Measurements from ENCODE around the gene SLC66A1.

Gene SLC66A1

DNA sequence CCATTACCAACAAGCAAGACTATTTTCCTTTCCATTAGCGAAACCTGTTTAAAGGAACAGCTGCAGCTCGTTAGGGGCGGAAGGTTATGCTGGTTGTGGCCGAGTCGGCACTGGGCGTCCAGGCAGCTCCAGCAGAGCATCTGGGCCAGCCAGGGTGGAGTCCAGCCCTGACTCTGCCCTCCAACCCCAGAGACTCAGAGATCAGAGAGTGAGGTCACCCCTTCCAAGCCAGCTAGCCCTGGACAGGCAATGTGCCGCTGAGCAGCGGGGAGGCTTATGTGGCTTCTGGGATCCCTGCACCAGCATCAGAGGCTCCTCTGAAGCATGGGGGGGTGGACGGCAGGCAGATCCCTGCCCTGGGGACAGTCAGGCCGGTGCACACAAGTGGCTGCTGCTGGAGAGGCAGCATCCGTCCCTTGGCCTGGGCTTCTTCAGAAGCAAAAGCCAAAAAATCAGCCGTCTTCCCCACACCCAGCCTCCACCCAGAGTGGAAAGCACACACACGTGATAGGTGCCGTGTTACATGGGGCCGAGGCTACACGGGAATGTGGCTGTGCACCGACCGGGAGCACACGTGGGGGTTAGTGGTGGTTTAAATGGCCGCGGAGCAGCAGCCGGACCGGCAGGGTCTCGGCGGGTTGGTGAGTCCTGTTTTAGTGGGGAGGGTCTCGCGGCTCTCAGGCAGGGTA lies 30.1 kb downstream of the SLC66A1 start:
- TF ChIP-seq, protein P1, sequence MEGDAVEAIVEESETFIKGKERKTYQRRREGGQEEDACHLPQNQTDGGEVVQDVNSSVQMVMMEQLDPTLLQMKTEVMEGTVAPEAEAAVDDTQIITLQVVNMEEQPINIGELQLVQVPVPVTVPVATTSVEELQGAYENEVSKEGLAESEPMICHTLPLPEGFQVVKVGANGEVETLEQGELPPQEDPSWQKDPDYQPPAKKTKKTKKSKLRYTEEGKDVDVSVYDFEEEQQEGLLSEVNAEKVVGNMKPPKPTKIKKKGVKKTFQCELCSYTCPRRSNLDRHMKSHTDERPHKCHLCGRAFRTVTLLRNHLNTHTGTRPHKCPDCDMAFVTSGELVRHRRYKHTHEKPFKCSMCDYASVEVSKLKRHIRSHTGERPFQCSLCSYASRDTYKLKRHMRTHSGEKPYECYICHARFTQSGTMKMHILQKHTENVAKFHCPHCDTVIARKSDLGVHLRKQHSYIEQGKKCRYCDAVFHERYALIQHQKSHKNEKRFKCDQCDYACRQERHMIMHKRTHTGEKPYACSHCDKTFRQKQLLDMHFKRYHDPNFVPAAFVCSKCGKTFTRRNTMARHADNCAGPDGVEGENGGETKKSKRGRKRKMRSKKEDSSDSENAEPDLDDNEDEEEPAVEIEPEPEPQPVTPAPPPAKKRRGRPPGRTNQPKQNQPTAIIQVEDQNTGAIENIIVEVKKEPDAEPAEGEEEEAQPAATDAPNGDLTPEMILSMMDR (conservative IDR thresholded peaks at IDR 0.05; ENCODE audit: low read depth, low read length), result no peak
- no peak overlapping the region for H3K4me2 ChIP-seq
- no peaks in the 10 kb centered on the region for H3K36me3 ChIP-seq (ENCODE audit: insufficient read depth)
- H3K4me1 ChIP-seq (ENCODE audit: low read depth, poor library complexity, severe bottlenecking), result no peaks in the 10 kb centered on the region
- H2AFZ ChIP-seq (ENCODE audit: low read depth), result no peak overlapping the region
- H3K79me2 ChIP-seq (ENCODE audit: insufficient read depth, low read depth), result no peaks in the 10 kb centered on the region
- no peaks in the 10 kb centered on the region for H3K27me3 ChIP-seq (ENCODE audit: insufficient read depth, low read depth)
- H3K27ac ChIP-seq, result no peak overlapping the region
- H3K9ac ChIP-seq, result no peak overlapping the region
- H4K20me1 ChIP-seq (ENCODE audit: insufficient read depth), result no peaks in the 10 kb centered on the region
- no peak overlapping the region for H3K4me3 ChIP-seq (IDR thresholded peaks at IDR 0.05; ENCODE audit: insufficient read depth, low read depth, low read length)

DNA sequence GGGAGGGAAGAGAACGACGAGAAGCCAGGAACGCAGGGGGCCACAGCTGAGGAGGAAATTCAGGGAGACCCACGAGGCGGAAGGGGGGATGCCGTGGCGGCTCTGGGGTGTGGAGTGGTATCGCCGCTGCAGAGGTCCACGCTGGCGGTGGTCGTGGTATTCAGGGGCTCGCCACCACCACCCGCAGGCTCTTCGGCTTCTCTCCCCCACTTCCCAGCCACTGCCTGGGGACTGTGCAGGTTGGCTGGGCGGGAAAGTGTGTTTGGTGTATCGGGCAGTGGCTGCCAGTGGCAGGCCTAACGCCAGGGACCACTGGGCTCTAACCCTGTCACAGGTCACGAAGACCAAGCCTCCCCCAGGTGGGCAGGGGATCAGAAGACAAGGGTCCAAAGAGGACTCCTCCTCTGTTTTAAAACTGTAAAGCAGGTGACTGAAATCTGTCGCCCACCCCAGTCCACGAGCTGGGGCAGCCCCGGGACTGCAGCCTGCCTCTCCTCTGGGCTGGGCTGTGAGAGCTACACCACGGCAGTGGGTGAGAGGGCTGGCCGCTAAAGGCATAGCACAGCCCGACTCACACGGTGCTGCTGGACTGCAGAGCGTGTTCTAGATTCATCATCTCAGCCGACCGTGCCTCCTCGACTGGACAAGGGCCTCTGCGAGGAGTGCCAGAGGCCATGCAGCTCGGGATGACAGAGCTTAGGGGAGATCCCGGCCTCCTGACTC lies 30.9 kb downstream of the SLC66A1 start:
- no peak overlapping the region for H3K9ac ChIP-seq
- no peak overlapping the region for H3K4me3 ChIP-seq (IDR thresholded peaks at IDR 0.05; ENCODE audit: insufficient read depth, low read depth, low read length)
- H3K4me1 ChIP-seq (ENCODE audit: low read depth, poor library complexity, severe bottlenecking), result peaks cover 2% of the 10 kb centered on the region
- no peak overlapping the region for H3K27ac ChIP-seq
- no peaks in the 10 kb centered on the region for H3K27me3 ChIP-seq (ENCODE audit: insufficient read depth, low read depth)
- TF ChIP-seq, protein P1 (conservative IDR thresholded peaks at IDR 0.05; ENCODE audit: low read depth, low read length), result no peak
- H3K36me3 ChIP-seq (ENCODE audit: insufficient read depth), result no peaks in the 10 kb centered on the region
- no peaks in the 10 kb centered on the region for H3K79me2 ChIP-seq (ENCODE audit: insufficient read depth, low read depth)
- no peaks in the 10 kb centered on the region for H4K20me1 ChIP-seq (ENCODE audit: insufficient read depth)
- no peak overlapping the region for H3K4me2 ChIP-seq
- no peak overlapping the region for H2AFZ ChIP-seq (ENCODE audit: low read depth)

- Histone ChIP-seq H4K20me1 (ENCODE audit: insufficient read depth) (no peaks in the 10 kb centered on the region), H3K9ac (no peak overlapping the region), H3K4me2 (no peak overlapping the region), H3K36me3 (ENCODE audit: insufficient read depth) (no peaks in the 10 kb centered on the region), H3K79me2 (ENCODE audit: insufficient read depth, low read depth) (no peaks in the 10 kb centered on the region), H3K27ac (no peak overlapping the region), H3K4me3 (IDR thresholded peaks at IDR 0.05; ENCODE audit: insufficient read depth, low read depth, low read length) (no peak overlapping the region), H3K27me3 (ENCODE audit: insufficient read depth, low read depth) (no peaks in the 10 kb centered on the region), H2AFZ (ENCODE audit: low read depth) (no peak overlapping the region), H3K4me1 (ENCODE audit: low read depth, poor library complexity, severe bottlenecking) (peaks cover 5% of the 10 kb centered on the region)
- TF ChIP-seq, protein P1 (conservative IDR thresholded peaks at IDR 0.05; ENCODE audit: low read depth, low read length), result no peak
Measured at GRCh38 chr1:19343617-19344350, 31.7 kb downstream of the SLC66A1 start.

- no peaks in the 10 kb centered on the region for H3K27me3 ChIP-seq (ENCODE audit: insufficient read depth, low read depth)
- H3K4me2 ChIP-seq, result no peak overlapping the region
- no peak overlapping the region for H3K4me3 ChIP-seq (IDR thresholded peaks at IDR 0.05; ENCODE audit: insufficient read depth, low read depth, low read length)
- no peak overlapping the region for H3K27ac ChIP-seq
- no peak overlapping the region for H3K9ac ChIP-seq
- H4K20me1 ChIP-seq (ENCODE audit: insufficient read depth), result no peaks in the 10 kb centered on the region
- TF ChIP-seq, protein P1 (conservative IDR thresholded peaks at IDR 0.05; ENCODE audit: low read depth, low read length), result peak; percentile 86
- H3K36me3 ChIP-seq (ENCODE audit: insufficient read depth), result no peaks in the 10 kb centered on the region
- H3K79me2 ChIP-seq (ENCODE audit: insufficient read depth, low read depth), result no peaks in the 10 kb centered on the region
- H3K4me1 ChIP-seq (ENCODE audit: low read depth, poor library complexity, severe bottlenecking), result peaks cover 5% of the 10 kb centered on the region
- no peak overlapping the region for H2AFZ ChIP-seq (ENCODE audit: low read depth)
Measured at GRCh38 chr1:19344372-19344810, 32.3 kb downstream of the SLC66A1 start.

All from KMS-11 (cell line).